ENCODE data around the gene UPK1B.
"Not testable (repeated sequence)": the region's sequence is repeated elsewhere in the genome, so short reads cannot be mapped to it uniquely, and the experiment has no call there.

The UPK1B gene

GRCh38 chr3:119173325-119173724 is at the start of gene UPK1B:
UPK1B (plus strand) TSS chr3:119173598; CDS start chr3:119186742, 13,144 bp downstream.
- no peak for DNase-seq

DNA sequence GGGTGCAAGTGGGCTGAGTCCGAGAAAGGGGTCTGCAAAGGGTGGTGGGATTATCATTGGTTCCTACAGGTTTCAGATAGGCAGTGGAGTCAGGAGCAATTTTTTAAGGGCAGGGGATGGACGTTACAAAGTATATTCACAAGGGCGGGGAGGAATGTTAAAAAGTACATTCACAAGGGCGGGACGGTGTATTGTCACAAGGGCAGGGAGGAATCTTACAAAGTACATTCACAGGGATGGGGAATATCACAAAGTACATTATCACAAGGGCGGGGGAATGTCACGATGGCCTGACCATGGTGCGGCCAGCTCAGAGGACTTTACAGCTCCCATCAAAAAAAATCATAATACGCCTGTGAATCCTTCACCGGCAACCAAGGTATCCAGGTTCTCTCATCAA is 48.1 kb upstream of the UPK1B start:
- DNase-seq, result no peak

GRCh38 chr3:119125742-119126504 is 47.5 kb upstream of the UPK1B start:
- DNase-seq, result no peak

GRCh38 chr3:119130291-119130690 is 43.1 kb upstream of the UPK1B start:
- DNase-seq, result not testable (repeated sequence)

DNA sequence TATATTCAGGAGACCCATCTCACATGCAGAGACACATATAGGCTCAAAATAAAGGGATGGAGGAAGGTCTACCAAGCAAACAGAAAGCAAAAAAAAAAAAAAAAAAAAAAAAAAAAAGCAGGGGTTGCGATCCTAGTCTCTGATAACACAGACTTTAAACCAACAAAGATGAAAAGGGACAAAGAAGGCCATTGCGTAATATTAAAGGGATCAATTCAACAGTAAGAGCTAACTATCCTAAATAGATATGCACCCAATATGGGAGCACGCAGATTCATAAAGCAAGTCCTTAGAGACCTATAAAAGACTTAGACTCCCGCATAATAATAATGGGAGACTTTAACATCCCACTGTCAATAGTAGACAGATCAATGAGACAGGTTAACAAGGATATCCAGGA is 41.1 kb upstream of the UPK1B start:
- not testable (repeated sequence) for DNase-seq

- not testable (repeated sequence) for DNase-seq
Observed at GRCh38 chr3:119139360-119139759, 34.0 kb upstream of the UPK1B start.

DNA sequence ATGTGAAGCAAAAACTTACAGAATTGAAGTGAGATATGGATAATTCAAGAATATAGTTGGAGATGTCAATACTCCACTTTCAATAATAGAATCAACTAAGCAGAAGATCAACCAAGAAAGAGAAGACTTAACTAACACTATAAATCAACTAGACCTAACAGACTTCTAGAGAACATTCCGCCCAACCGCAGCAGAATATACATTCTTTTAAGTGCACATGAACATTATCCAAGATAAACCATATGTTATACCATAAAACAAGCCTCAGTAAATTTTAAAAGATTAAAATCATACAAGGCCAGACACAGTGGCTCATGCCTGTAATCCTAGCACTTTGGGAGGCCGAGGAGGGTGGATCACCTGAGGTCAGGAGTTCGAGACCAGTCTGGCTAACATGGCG is 32.9 kb upstream of the UPK1B start:
- no peak for DNase-seq

DNA sequence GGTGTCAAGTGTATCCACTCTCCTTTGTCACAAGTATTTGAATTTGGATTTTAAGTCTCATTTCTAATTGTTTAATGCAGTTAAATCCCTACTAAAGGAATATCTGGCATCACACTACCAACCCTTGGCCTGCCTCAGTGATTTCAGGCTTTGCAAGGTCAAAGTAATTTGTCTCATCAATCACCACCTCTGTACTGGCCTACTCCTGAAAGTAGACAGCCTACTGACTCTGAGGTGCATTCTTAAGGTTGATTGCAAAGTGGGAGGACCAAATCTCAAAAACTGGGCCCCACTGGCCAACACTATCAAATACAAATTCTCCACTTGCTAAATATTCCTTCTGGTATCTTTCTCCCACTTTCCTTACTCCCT is 28.3 kb upstream of the UPK1B start:
- DNase-seq, result no peak

- DNase-seq, result peak; percentile 45
Observed at GRCh38 chr3:119145500-119146167, 27.8 kb upstream of the UPK1B start, which contains the start of gene TEX55. TEX55 (plus strand) TSS chr3:119146165; CDS start chr3:119146190, 25 bp downstream.

- no peak for DNase-seq
Observed at GRCh38 chr3:119146578-119147375, 26.6 kb upstream of the UPK1B start.

GRCh38 chr3:119147494-119147893 is 25.9 kb upstream of the UPK1B start:
- no peak for DNase-seq

DNA sequence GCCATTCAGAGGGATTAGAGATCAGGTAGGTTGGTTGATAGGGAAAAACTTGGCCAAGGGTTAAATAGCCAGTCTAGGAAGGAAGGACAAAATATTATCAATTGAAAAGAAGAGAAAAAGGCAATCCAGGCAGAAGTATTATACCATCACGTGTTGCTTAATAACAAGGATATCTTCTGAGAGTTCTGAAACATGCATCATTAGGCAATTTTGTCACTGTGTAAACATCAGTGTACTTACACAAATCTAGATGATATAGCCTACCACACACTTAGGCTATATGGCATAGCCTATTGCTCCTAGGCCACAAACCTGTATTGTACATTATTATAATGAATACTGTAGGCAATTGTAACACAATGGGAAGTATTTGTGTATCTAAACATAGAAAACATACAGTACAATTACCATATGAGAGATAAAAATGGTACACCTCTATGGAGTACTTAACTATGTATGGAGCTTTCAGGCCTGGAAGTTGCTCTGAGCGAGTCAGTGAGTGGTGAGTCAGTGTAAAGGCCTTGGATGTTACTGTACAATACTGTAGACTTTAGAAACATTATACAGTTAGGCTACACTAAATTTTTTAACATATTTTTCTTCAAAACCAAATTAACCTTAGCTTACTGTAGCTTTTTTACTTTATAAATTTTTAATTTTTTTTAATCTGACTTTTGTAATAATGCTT is 24.8 kb upstream of the UPK1B start:
- no peak for DNase-seq

DNA sequence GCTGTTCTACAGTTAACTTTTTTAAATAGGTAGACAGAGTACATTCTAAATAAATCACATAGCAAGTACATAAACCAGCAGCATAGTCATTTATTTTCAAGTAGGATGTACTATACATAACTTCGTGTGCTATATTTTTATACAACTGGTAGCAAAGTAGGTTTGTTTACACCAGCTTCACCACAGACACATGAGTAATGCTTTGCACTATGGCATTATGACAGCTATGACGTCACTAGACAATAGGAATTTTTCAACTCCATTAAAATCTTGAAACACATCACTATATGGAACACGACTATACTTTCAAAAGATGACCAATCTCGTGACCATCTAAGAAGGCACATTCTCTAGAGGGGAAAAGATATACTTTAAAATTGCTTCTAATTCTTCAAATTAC is 23.9 kb upstream of the UPK1B start:
- no peak for DNase-seq

DNA sequence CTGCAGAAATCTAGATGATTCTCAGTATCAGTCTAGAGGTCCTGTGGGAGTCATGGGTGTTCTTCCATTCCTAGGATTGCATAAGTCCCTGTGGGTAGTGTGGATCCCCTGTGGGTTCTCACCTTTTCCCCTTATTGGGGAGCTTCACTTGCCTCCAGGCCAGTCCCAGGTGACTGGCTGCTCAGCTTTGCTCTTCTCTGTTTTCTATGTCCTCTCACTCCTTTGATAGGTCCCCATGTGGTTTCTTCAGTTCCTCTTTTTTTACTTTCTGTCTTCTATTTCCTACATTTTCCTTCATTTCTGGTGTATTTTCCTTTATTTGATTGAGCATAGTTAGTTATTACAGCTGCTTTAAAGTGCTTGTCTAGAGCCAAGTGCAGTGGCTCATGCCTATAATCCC is 16.5 kb upstream of the UPK1B start:
- DNase-seq, result peak; percentile 27

DNA sequence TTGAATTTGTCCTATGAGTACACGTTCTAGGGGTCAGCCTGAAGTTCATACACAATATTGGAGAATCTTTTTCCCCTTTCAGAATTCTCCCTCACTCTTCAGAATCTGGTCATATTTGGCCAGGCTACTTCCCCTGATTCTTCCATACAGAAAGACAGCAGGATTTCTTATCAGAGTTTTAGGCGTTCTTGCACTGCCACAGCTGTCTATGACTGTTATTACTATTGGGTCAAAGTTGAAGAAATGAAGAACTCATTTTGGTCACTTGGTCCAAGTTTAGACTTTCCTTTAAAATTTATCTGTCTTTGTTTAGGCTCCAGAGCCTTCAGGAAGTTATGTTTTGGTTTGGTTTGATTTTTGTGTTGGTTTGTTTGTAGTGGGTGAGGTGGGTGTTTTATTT is 15.4 kb upstream of the UPK1B start:
- DNase-seq, result no peak

DNA sequence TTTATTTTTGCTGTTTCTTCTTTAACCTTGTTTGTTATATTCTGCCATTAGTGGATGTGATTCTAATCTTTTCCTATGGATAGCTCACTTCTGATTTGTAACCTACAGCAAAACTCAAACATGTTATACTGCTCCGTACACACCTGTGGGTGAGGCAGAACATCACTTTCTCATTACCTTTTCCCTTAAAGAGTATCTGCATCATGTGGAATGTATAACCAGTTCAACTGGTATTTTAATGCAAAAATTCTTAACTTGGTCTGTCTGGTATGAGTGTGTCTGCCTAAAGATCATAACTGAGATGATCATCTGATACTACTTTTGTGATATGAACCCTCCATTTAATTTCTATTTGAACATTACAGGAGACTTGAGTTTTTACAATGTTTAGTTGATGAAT is 13.0 kb upstream of the UPK1B start:
- no peak for DNase-seq

DNA sequence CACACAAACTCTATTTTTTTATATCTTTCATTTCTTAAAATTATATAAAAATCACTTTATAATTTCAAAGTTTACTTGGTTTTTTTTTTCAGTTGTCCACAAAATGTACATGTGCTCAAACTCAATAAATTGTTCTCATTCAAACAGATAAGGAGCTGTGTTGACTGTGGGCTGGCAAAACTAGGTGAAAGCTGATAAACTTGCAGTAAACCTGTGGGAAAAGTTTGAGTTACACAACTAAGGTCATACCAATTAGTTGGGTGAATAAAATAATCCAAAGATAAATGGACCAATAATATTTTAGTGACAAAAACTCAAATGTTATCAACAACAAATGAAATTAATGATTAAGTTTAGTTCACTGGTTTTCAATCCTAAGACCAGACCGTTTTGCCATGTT is 12.6 kb upstream of the UPK1B start:
- DNase-seq, result no peak

GRCh38 chr3:119161240-119161639 is 12.2 kb upstream of the UPK1B start:
- peak; percentile 7 for DNase-seq

DNA sequence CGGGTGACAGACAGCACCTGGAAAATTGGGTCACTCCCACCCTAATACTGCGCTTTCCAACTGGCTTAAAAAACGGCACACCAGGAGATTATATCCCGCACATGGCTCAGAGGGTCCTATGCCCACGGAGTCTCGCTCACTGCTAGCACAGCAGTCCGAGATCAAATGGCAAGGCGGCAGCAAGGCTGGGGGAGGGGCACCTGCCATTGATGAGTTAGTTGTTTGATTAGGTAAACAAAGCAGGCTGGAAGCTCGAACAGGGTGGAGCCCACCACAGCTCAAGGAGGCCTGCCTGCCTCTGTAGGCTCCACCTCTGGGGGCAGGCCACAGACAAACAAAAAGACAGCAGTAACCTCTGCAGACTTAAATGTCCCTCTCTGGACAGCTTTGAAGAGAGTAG is 8.7 kb upstream of the UPK1B start:
- DNase-seq, result not testable (repeated sequence)

DNA sequence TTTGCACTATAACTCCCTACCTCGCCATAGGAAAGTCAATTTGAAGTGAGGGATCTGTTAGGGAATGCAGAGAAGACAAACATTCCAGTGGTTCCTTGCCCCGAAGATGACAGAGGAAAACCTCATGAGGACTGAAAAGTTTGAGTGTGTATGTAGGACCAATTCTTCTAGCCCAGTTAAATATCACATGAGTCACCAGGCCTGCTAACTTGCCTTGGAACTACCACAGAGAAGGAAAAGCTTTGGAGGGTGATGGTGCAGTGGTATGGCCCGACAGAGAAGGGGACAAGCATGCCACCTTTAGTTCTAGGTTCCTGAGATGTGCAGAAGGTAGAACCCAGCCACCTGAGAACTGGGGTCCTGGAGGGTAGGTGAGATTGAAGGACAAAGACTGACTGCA is 2.6 kb upstream of the UPK1B start:
- no peak for DNase-seq

GRCh38 chr3:119175872-119176756 is 2.7 kb downstream of the UPK1B start:
- no peak for DNase-seq

DNA sequence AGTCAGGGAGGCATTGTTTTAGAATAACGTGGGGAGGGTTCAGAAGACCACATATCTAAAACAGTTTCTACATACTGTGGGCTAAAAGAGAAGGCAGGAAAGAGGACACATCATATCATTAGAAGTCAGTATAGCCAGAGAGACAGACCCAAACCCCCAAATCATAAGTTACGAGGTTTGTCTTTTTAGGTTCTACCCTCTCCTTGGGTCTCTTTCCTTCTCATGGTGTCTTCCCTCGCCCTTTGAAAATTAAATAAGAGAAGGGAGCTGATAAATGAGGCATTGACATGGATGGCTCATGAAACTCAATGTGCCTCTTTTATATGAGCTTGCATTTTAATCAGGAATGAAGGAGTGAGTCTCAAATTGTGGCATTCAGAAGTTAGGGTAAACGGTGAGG is 3.4 kb downstream of the UPK1B start:
- DNase-seq, result no peak

All from OCI-M1 (cell line).